Vagina (tissue), 2 donors: Measurements from ENCODE around the gene TMEM98. TPM values are rescaled to one million over a fixed set of nuclear protein-coding genes. Genes with fewer than 3 reads are reported as not detected.
A peak's percentile ranks its signal among the peaks of the same experiment; 100 is the strongest.

Experiments
- DNase-seq, 2 donors: peaks; one replicate each; pipeline ENCODE4 v3.0.0-alpha.2; 2017; ENCODE audit errors: extremely low spot score in 2 of 2
- H3K27ac ChIP-seq: fragments of 200-600 bp; sonication (generic); one replicate; pipeline ENCODE4 v1.5.1; 2019
- H3K27me3 ChIP-seq: fragments of 200-600 bp; sonication (generic); one replicate; pipeline ENCODE4 v1.5.1; 2019
- H3K36me3 ChIP-seq, 2 donors: fragments of 200-600 bp; sonication (generic); one replicate each; pipeline ENCODE4 v1.5.1; 2017 to 2019
- H3K4me1 ChIP-seq: fragments of 200-600 bp; sonication (generic); one replicate; pipeline ENCODE4 v1.5.1; 2019
- H3K4me3 ChIP-seq, 2 donors: fragments of 200-600 bp; sonication (generic); 1 replicate in 1 of 2; 2 replicates in 1 of 2; pipeline ENCODE4 v1.5.1; 2016 to 2019
- H3K9me3 ChIP-seq: fragments of 200-600 bp; sonication (generic); one replicate; pipeline ENCODE4 v1.5.1; 2019
- CTCF ChIP-seq, 3 experiments: fragments of 450-650 bp in 2 of 3; fragments of 200-600 bp in 1 of 3; sonication (generic) in 1 of 3; IDR thresholded peaks; one replicate each; pipeline ENCODE4 v1.5.1; 2017 to 2019; ENCODE audit warnings: antibody characterized with exemption in 3 of 3, mild to moderate bottlenecking in 2 of 3, moderate library complexity in 2 of 3
- POLR2A ChIP-seq, 2 donors: fragments of 450-650 bp; IDR thresholded peaks; one replicate each; pipeline ENCODE4 v1.6.1; 2017; ENCODE audit warnings: antibody characterized with exemption in 2 of 2, mild to moderate bottlenecking in 2 of 2, moderate library complexity in 2 of 2
- POLR2AphosphoS5 ChIP-seq, 2 donors: sonication (generic); formaldehyde crosslinking; IDR thresholded peaks; one replicate each; pipeline ENCODE4 v1.9.0; 2017; ENCODE audit warnings: antibody characterized with exemption in 2 of 2, mild to moderate bottlenecking in 2 of 2, low read depth in 1 of 2; ENCODE audit not compliant: insufficient read depth in 1 of 2
- intact Hi-C: fragments of 100-400 bp; cut with DNase I; formaldehyde crosslinking; loops from one replicate; pipeline ENCODE4 v1.15.1; 2023
- total RNA-seq: library from RNA; depleted of rRNA; stranded (reverse); fragments of >200 nt; gene quantifications from one replicate; pipeline ENCODE4 v1.2.3, GENCODE V29; 2016

TMEM98 gene
- total RNA-seq, 1 donor from 2014 or later, result 85.0 TPM

- H3K9me3 ChIP-seq, result no peaks in the 10 kb centered on the region
- H3K4me1 ChIP-seq, result peaks cover 13% of the 10 kb centered on the region
- intact Hi-C loops, result no loop called here
- H3K4me3 ChIP-seq, result no peak overlapping the region
- H3K27me3 ChIP-seq, result no peaks in the 10 kb centered on the region
- no peak for TF ChIP-seq POLR2AphosphoS5 (IDR thresholded peaks at IDR 0.05; ENCODE audit: insufficient read depth in 1 of 2, low read depth in 1 of 2)
- TF ChIP-seq CTCF (IDR thresholded peaks at IDR 0.05), result no peak
- TF ChIP-seq POLR2A (IDR thresholded peaks at IDR 0.05), result no peak
- peaks cover 0 to 33% of the 10 kb centered on the region in 2 donors for H3K36me3 ChIP-seq
- no peak overlapping the region for H3K27ac ChIP-seq
- no peak for DNase-seq
Observed at GRCh38 chr17:32935726-32936125, 7.8 kb downstream of the TMEM98 start.

- intact Hi-C loops, result no loop called here
- no peak for DNase-seq
- peaks cover 0 to 39% of the 10 kb centered on the region in 2 donors for H3K36me3 ChIP-seq
Observed at GRCh38 chr17:32936186-32936893, 8.4 kb downstream of the TMEM98 start.

DNA sequence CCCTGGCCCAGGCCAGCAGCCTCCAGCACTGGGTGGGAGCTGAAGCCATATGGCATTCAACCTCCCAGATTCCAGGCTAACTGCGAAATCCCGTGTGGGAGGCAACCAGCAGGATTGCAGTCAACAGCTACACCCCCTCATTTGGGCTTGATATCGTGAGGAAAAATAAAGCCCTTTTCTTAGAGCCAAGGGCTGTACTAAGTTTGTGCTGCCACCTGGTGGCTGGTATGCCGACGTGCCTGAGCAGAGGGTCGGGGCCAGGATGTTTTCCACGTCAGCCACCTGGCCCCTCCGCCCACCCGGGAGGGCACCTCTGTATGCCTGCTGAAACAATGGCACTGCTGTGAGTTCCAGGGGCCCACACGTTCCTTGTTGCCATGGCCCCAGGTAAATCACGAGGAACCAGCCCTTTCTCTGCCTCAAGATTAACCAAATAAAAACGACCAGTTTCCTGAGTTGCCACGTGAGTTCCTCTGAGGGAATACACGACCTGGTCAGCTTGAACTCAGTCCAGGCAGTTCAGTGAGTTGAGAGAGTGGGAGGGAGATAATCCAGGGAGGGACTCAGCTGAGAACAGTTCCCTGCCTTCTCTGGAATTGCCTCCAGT is 9.0 kb downstream of the TMEM98 start:
- Histone ChIP-seq H3K9me3 (no peaks in the 10 kb centered on the region), H3K4me3 (no peak overlapping the region), H3K4me1 (peaks cover 13% of the 10 kb centered on the region), H3K27ac (peak overlapping the region; percentile 12), H3K27me3 (no peaks in the 10 kb centered on the region), H3K36me3 (peaks cover 0 to 41% of the 10 kb centered on the region in 2 donors)
- intact Hi-C loops, result no loop called here
- DNase-seq, result no peak
- TF ChIP-seq CTCF (IDR thresholded peaks at IDR 0.05), result peak; percentile 56 to 91 (median 88)
- no peak for TF ChIP-seq POLR2A (IDR thresholded peaks at IDR 0.05)
- TF ChIP-seq POLR2AphosphoS5 (IDR thresholded peaks at IDR 0.05; ENCODE audit: insufficient read depth in 1 of 2, low read depth in 1 of 2), result peak in 1 of 2 donors; percentile 27

More at GRCh38 chr17:32936186-32936893, 8.4 kb downstream of the TMEM98 start:
- Histone ChIP-seq H3K27ac (peak overlapping the region; percentile 12), H3K4me1 (peaks cover 13% of the 10 kb centered on the region), H3K4me3 (no peak overlapping the region), H3K9me3 (no peaks in the 10 kb centered on the region), H3K27me3 (no peaks in the 10 kb centered on the region)
- TF ChIP-seq CTCF (IDR thresholded peaks at IDR 0.05) (no peak), POLR2AphosphoS5 (IDR thresholded peaks at IDR 0.05; ENCODE audit: insufficient read depth in 1 of 2, low read depth in 1 of 2) (no peak), POLR2A (IDR thresholded peaks at IDR 0.05) (no peak)

- Histone ChIP-seq H3K9me3 (no peaks in the 10 kb centered on the region), H3K4me3 (no peak overlapping the region), H3K36me3 (peaks cover 0 to 23% of the 10 kb centered on the region in 2 donors), H3K27me3 (no peaks in the 10 kb centered on the region), H3K27ac (no peak overlapping the region), H3K4me1 (peaks cover 29% of the 10 kb centered on the region)
- TF ChIP-seq POLR2AphosphoS5 (IDR thresholded peaks at IDR 0.05; ENCODE audit: insufficient read depth in 1 of 2, low read depth in 1 of 2) (no peak), CTCF (IDR thresholded peaks at IDR 0.05) (no peak), POLR2A (IDR thresholded peaks at IDR 0.05) (no peak)
- intact Hi-C loops, result no loop called here
- no peak for DNase-seq
Observed at GRCh38 chr17:32940706-32941390, 12.9 kb downstream of the TMEM98 start.
